ENCODE measurements around the gene GPD2.

The GPD2 gene

GRCh38 chr2:156553714-156554442 lies 117.7 kb downstream of the GPD2 start:
- TF ChIP-seq GATA3 (IDR thresholded peaks at IDR 0.05; ENCODE audit: low read depth, low read length) (no peak), GATA2 (IDR thresholded peaks at IDR 0.05; ENCODE audit: low read depth, low read length) (no peak)

GRCh38 chr2:156561326-156561725 lies 125.1 kb downstream of the GPD2 start:
- TF ChIP-seq GATA3 (IDR thresholded peaks at IDR 0.05; ENCODE audit: low read depth, low read length) (no peak), GATA2 (IDR thresholded peaks at IDR 0.05; ENCODE audit: low read depth, low read length) (no peak)

- no peak for TF ChIP-seq GATA2 (IDR thresholded peaks at IDR 0.05; ENCODE audit: low read depth, low read length)
- TF ChIP-seq GATA3 (IDR thresholded peaks at IDR 0.05; ENCODE audit: low read depth, low read length), result no peak
Observed at GRCh38 chr2:156562124-156562523, 125.9 kb downstream of the GPD2 start.

- no peak for TF ChIP-seq GATA2 (IDR thresholded peaks at IDR 0.05; ENCODE audit: low read depth, low read length)
Observed at GRCh38 chr2:156563994-156564753, 128.0 kb downstream of the GPD2 start.

- TF ChIP-seq GATA3 (IDR thresholded peaks at IDR 0.05; ENCODE audit: low read depth, low read length), result no peak
- no peak for TF ChIP-seq GATA2 (IDR thresholded peaks at IDR 0.05; ENCODE audit: low read depth, low read length)
Observed at GRCh38 chr2:156565066-156565710, 129.0 kb downstream of the GPD2 start.

- TF ChIP-seq GATA2 (IDR thresholded peaks at IDR 0.05; ENCODE audit: low read depth, low read length) (no peak), GATA3 (IDR thresholded peaks at IDR 0.05; ENCODE audit: low read depth, low read length) (no peak)
Observed at GRCh38 chr2:156573710-156574109, 137.5 kb downstream of the GPD2 start.

- TF ChIP-seq GATA2 (IDR thresholded peaks at IDR 0.05; ENCODE audit: low read depth, low read length), result no peak
- no peak for TF ChIP-seq GATA3 (IDR thresholded peaks at IDR 0.05; ENCODE audit: low read depth, low read length)
Observed at GRCh38 chr2:156574112-156574511, 137.9 kb downstream of the GPD2 start.

- TF ChIP-seq GATA3 (IDR thresholded peaks at IDR 0.05; ENCODE audit: low read depth, low read length) (peak; percentile 83), GATA2 (IDR thresholded peaks at IDR 0.05; ENCODE audit: low read depth, low read length) (no peak)
Observed at GRCh38 chr2:156576005-156576404, 139.8 kb downstream of the GPD2 start.

- peak; percentile 47; the same call in 1 of the 2 replicates for TF ChIP-seq GATA2 (IDR thresholded peaks at IDR 0.05; ENCODE audit: low read depth, low read length)
- peak; percentile 77 for TF ChIP-seq GATA3 (IDR thresholded peaks at IDR 0.05; ENCODE audit: low read depth, low read length)
Observed at GRCh38 chr2:156580501-156580900, 144.3 kb downstream of the GPD2 start.

- TF ChIP-seq GATA2 (IDR thresholded peaks at IDR 0.05; ENCODE audit: low read depth, low read length), result no peak
- no peak for TF ChIP-seq GATA3 (IDR thresholded peaks at IDR 0.05; ENCODE audit: low read depth, low read length)
Observed at GRCh38 chr2:156581280-156581679, 145.1 kb downstream of the GPD2 start.

- TF ChIP-seq GATA3 (IDR thresholded peaks at IDR 0.05; ENCODE audit: low read depth, low read length) (no peak), GATA2 (IDR thresholded peaks at IDR 0.05; ENCODE audit: low read depth, low read length) (no peak)
Observed at GRCh38 chr2:156585457-156585856, 149.3 kb downstream of the GPD2 start.

- no peak for TF ChIP-seq GATA2 (IDR thresholded peaks at IDR 0.05; ENCODE audit: low read depth, low read length)
- TF ChIP-seq GATA3 (IDR thresholded peaks at IDR 0.05; ENCODE audit: low read depth, low read length), result no peak
Observed at GRCh38 chr2:156586621-156587020, 150.4 kb downstream of the GPD2 start.

- TF ChIP-seq GATA3 (IDR thresholded peaks at IDR 0.05; ENCODE audit: low read depth, low read length) (no peak), GATA2 (IDR thresholded peaks at IDR 0.05; ENCODE audit: low read depth, low read length) (no peak)
Observed at GRCh38 chr2:156589381-156590079, 153.4 kb downstream of the GPD2 start.

All from SH-SY5Y (cell line).